GM21367 (cell line): ENCODE measurements around the gene PYCR2.
"Not testable (repeated sequence)": the region's sequence is repeated elsewhere in the genome, so short reads cannot be mapped to it uniquely, and the experiment has no call there.

ENCODE experiments used
- ATAC-seq: cut with Tn5 transposase; IDR thresholded peaks from one replicate; pipeline ENCODE4 v1.9.1; 2021; ENCODE audit not compliant: unreplicated experiment

PYCR2 gene

DNA sequence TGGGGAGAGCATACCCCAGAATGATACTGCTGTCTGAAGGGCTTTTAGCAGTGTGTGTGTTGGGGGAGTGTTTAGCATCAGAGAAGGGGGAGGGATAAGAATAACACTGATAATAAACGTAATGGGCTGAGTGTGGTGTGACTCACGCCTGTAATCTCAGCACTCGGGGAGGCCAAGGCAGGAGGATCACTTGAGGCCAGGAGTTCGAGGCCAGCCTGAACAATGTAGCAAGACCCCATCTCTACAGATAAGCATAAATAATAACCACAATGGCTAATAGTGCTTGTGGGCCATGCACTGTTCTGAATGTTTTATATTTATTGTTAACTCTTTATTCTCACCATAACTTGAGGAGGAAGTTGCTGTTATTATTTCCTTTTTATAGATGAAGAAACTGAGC, 19.5 kb upstream of the PYCR2 start:
- ATAC-seq = no peak

DNA sequence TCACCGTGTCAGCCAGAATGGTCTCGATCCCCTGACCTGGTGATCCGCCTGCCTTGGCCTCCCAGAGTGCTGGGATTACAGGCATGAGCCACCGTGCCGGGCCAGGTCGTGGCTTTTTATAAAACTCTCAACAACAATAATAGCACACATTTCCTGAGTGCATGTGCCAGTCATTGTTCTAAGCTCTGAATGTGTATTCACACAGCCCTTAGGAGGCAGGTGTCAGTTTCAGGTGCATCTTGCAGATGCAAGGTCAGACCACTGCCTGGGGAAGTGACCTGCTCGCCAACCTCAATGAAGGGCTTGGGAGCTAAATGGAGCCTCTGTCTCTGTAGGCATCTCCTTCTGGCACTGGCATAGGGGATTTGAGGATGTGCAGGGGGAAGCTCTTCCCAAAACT, 18.5 kb upstream of the PYCR2 start:
- peak; percentile 96 for ATAC-seq

GRCh38 chr1:225941942-225942222, 17.8 kb upstream of the PYCR2 start:
- ATAC-seq = no peak

- no peak for ATAC-seq
These were observed 17.3 kb upstream of the PYCR2 start, which contains the start of gene LEFTY2 for GRCh38 chr1:225941187-225941941. Gene LEFTY2, minus strand, starts transcription at chr1:225941220. Its CDS starts 80 bp downstream, at chr1:225941140.

DNA sequence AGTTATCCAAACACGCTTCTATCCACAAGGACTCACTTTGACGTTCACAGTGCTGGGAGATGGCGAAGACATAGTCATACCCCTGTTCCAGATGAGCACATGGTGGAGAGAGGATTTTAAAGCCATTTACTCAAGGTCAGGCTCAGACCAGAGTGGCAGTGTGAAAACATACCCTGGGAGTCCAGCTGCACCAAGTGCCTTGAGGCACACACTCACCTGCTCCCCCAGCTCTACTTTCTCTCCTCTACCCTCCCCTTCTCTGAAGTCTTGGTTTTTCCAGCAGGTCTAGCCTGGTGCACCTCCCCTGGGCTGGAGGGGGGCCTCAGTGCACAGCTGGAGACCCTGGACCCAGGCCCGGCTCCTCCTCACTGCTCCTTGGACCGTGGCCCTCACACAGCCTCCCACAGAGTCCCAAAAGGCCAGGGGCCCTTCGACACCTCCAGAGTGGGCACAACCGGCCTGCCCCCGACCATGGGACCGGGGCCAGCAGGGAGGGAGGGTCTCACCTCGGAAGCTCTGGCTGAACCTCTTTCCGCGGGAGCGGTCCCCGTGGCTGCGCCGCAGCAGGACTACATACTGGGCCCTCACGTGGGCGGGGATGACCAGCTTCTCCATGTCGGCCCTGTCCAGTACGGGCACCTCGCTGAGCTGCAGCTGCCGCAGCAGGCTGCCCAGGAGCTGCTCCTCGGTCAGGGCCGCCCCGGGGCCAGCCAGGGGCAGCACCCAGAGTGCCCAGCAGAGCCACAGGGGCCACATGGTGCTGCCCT, 16.5 kb upstream of the PYCR2 start:
- no peak for ATAC-seq

DNA sequence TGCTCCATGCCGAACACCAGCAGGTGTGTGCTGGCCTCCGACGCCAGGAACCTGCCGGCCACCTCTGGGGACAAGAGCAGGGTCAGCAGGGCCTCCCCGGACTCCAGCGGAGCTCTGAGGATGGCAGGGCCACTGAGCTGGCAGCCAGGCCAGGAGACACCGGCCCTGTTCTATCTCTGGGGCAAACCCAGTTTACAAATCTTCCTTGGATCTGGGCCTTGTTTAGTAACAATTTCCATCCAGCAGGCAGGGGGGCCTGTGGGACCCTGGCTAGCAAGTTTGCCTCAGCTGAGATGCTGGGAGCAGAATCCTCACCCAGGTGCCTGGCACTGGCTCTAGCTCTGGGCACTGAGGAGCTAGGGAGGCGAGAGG, 15.9 kb upstream of the PYCR2 start:
- ATAC-seq = not testable (repeated sequence)

GRCh38 chr1:225939097-225939938, 15.3 kb upstream of the PYCR2 start:
- ATAC-seq = not testable (repeated sequence)

- no peak for ATAC-seq
These were observed 13.3 kb upstream of the PYCR2 start for GRCh38 chr1:225937048-225937968.

GRCh38 chr1:225936523-225936922, 12.5 kb upstream of the PYCR2 start:
- no peak for ATAC-seq

DNA sequence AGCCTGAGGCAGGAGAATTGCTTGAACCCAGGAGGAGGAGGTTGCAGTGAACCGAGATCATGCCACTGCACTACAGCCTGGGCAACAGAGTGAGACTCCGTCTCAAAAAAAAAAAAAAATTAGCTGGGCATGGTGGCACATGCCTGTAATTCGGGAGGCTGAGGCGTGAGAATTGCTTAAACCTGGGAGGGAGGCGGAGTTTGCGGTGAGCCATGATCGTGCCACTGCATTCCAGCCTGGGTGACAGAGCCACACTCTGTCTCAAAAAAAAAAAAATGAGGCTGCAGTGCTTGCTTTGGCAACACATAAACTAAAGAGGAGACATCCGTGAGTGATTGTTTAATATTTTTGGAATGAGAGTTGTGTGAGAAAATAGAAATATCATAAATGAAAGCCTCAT, 12.0 kb upstream of the PYCR2 start:
- ATAC-seq = not testable (repeated sequence)

DNA sequence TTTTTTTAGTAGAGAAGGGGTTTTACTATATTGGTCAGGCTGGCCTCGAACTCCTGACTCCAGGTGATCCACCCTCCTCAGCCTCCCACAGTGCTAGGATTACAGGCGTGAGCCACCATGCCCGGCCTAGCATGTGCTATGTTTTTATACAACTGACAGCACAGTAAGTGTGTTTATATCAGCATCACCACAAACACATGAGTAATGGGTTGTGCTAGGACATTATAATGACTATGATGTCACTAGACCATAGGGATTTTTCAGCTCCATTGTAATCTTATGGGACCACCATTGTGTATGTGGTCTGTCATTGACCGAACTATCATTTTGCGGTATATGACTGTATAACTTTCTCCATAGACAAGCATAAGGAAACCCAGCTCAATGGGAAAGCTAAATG, 10.7 kb upstream of the PYCR2 start:
- ATAC-seq = no peak

DNA sequence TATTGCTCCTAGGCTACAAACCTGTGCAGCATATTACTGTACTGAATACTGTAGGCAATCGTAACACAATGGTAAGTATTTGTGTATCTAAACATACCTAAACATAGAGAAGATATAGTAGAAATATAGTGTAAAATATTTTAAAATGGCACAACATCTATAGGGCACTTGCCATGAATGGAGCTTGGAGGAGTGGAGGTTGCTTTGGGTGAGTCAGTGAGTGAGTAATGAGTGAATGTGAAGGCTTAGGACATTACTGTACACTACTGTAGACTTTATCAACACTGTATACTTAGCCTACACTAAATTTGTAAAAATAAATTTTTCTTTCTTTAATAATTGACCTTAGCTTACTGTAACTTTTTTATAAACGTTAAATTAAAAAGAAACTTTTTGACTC, 9.0 kb upstream of the PYCR2 start:
- ATAC-seq = no peak

- no peak for ATAC-seq
These were observed 7.5 kb upstream of the PYCR2 start for GRCh38 chr1:225931270-225932136.

DNA sequence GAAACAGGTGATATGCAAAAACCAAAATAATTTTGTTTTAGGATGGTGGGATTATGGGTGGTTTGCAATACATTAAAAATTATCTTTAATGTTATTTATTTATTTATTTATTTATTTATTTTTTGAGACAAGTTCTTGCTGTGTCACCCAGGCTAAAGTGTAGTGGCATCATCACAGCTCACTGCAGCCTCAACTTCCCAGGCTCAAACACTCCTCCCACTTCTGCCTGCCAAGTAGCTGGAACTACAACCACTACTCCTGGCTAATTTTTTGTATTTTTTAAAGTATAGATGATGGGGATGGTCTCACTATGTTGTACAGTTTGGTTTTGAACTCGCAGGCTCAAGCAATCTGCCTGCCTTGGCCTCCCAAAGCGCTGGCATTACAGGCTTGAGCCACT, 6.5 kb upstream of the PYCR2 start:
- no peak for ATAC-seq

GRCh38 chr1:225929462-225929861, 5.4 kb upstream of the PYCR2 start:
- not testable (repeated sequence) for ATAC-seq

GRCh38 chr1:225928186-225929175, 4.4 kb upstream of the PYCR2 start:
- ATAC-seq = no peak

DNA sequence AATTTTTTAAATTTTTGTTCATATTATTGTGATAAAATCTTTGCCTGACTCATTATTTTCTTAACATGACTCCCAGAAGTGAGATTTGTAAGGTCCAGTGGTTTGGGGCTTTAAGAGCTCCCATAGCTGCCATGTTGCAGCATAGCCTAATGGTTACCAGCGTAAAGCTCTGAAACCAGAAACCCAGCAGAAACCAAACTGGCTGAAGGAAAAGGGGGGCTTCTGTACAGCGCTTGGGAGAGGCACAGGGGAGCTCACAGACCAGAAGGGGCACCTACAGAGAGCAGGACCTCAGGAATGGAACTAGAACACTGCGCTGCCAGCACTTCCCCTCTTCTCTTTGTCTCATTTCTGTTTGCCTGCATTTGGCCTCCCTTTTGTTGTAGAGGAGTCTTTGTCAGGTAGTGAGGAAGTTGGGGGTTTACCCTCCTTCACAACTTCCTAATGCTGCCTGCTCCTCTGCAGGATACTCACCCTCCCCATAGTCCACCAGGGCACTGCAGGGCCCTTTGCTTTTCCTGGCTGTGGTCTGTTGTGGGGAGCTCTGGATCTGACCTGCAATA, 2.6 kb upstream of the PYCR2 start:
- ATAC-seq = no peak

DNA sequence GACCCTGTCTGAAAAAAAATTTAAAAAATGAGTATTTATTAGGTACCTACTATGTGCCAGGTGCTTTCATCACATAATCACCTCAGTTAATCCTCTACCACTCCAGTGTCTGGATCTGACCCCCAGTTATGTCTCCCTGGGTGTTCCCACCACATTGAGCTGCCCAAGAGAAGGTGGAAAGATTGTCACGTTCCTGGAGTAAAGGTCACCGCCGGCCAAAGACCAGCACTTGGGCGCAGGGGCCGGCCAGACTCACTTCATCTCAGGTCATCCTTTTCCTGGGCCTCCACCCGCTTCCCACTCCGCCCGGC, 714 bp downstream of the PYCR2 start:
- ATAC-seq = no peak
